ENCODE measurements around the gene ESR1. TPM values are rescaled to one million over a fixed set of nuclear protein-coding genes. Genes with fewer than 3 reads are reported as not detected.
"Not testable (repeated sequence)": the region's sequence is repeated elsewhere in the genome, so short reads cannot be mapped to it uniquely, and the experiment has no call there.

Gene ESR1
- total RNA-seq, 1 experiment from 2014 or later, result 4.1 TPM

GRCh38 chr6:151940307-151940706 is 132.8 kb downstream of the ESR1 start:
- Histone ChIP-seq H3K9me3 (ENCODE audit: low read length) (no peaks in the 10 kb centered on the region), H3K4me1 (ENCODE audit: low read length) (no peaks in the 10 kb centered on the region), H3K79me2 (ENCODE audit: low read length) (no peaks in the 10 kb centered on the region), H2AFZ (ENCODE audit: low read length) (no peak overlapping the region), H3K36me3 (ENCODE audit: insufficient read depth, low read length) (no peaks in the 10 kb centered on the region), H3K27ac (ENCODE audit: low read length) (no peak overlapping the region), H4K20me1 (ENCODE audit: insufficient read depth, low read depth, low read length) (no peaks in the 10 kb centered on the region), H3K27me3 (ENCODE audit: low read length) (no peaks in the 10 kb centered on the region), H3K4me2 (ENCODE audit: low read depth, low read length, poor library complexity, severe bottlenecking) (no peak overlapping the region), H3K9ac (ENCODE audit: low read length) (no peak overlapping the region), H3K9me2 (replicated peaks; ENCODE audit: insufficient read depth, low read length) (no peaks in the 10 kb centered on the region), H3K4me3 (ENCODE audit: low read length) (no peak overlapping the region)
- no peak for DNase-seq

- DNase-seq, result peak; percentile 79
Measured at GRCh38 chr6:151948002-151948743, 140.7 kb downstream of the ESR1 start.

GRCh38 chr6:151958332-151958731 is 150.8 kb downstream of the ESR1 start:
- H3K4me3 ChIP-seq (ENCODE audit: low read length), result no peak overlapping the region
- H3K79me2 ChIP-seq (ENCODE audit: low read length), result no peaks in the 10 kb centered on the region
- no peaks in the 10 kb centered on the region; the same call in 1 of the 2 replicates for H3K4me1 ChIP-seq (ENCODE audit: low read length)
- no peak overlapping the region for H2AFZ ChIP-seq (ENCODE audit: low read length)
- H3K27me3 ChIP-seq (ENCODE audit: low read length), result no peaks in the 10 kb centered on the region
- no peaks in the 10 kb centered on the region for H3K36me3 ChIP-seq (ENCODE audit: insufficient read depth, low read length)
- no peak overlapping the region for H3K27ac ChIP-seq (ENCODE audit: low read length)
- H3K9me3 ChIP-seq (ENCODE audit: low read length), result no peaks in the 10 kb centered on the region
- H3K9ac ChIP-seq (ENCODE audit: low read length), result no peak overlapping the region
- no peaks in the 10 kb centered on the region for H4K20me1 ChIP-seq (ENCODE audit: insufficient read depth, low read depth, low read length)
- no peak for DNase-seq
- H3K4me2 ChIP-seq (ENCODE audit: low read depth, low read length, poor library complexity, severe bottlenecking), result no peak overlapping the region
- H3K9me2 ChIP-seq (replicated peaks; ENCODE audit: insufficient read depth, low read length), result no peaks in the 10 kb centered on the region

More at GRCh38 chr6:151948002-151948743, 140.7 kb downstream of the ESR1 start:
- H2AFZ ChIP-seq (ENCODE audit: low read length), result peak overlapping the region; percentile 40
- no peaks in the 10 kb centered on the region for H4K20me1 ChIP-seq (ENCODE audit: insufficient read depth, low read depth, low read length)
- H3K79me2 ChIP-seq (ENCODE audit: low read length), result no peaks in the 10 kb centered on the region
- no peak overlapping the region for H3K27ac ChIP-seq (ENCODE audit: low read length)
- H3K9ac ChIP-seq (ENCODE audit: low read length), result no peak overlapping the region
- no peak overlapping the region for H3K4me3 ChIP-seq (ENCODE audit: low read length)
- H3K4me2 ChIP-seq (ENCODE audit: low read depth, low read length, poor library complexity, severe bottlenecking), result peak overlapping the region; percentile 32
- H3K9me2 ChIP-seq (replicated peaks; ENCODE audit: insufficient read depth, low read length), result no peaks in the 10 kb centered on the region
- no peaks in the 10 kb centered on the region for H3K9me3 ChIP-seq (ENCODE audit: low read length)
- H3K27me3 ChIP-seq (ENCODE audit: low read length), result no peaks in the 10 kb centered on the region
- no peaks in the 10 kb centered on the region for H3K36me3 ChIP-seq (ENCODE audit: insufficient read depth, low read length)
- peaks cover 13% of the 10 kb centered on the region for H3K4me1 ChIP-seq (ENCODE audit: low read length)

GRCh38 chr6:151959086-151959485 is 151.6 kb downstream of the ESR1 start:
- H2AFZ ChIP-seq (ENCODE audit: low read length), result no peak overlapping the region
- no peaks in the 10 kb centered on the region for H3K36me3 ChIP-seq (ENCODE audit: insufficient read depth, low read length)
- no peaks in the 10 kb centered on the region for H3K9me2 ChIP-seq (replicated peaks; ENCODE audit: insufficient read depth, low read length)
- H3K4me3 ChIP-seq (ENCODE audit: low read length), result no peak overlapping the region
- no peaks in the 10 kb centered on the region for H3K79me2 ChIP-seq (ENCODE audit: low read length)
- no peaks in the 10 kb centered on the region for H3K27me3 ChIP-seq (ENCODE audit: low read length)
- DNase-seq, result no peak
- H3K9me3 ChIP-seq (ENCODE audit: low read length), result no peaks in the 10 kb centered on the region
- H3K27ac ChIP-seq (ENCODE audit: low read length), result no peak overlapping the region
- H3K4me2 ChIP-seq (ENCODE audit: low read depth, low read length, poor library complexity, severe bottlenecking), result no peak overlapping the region
- no peaks in the 10 kb centered on the region; the same call in 1 of the 2 replicates for H3K4me1 ChIP-seq (ENCODE audit: low read length)
- no peaks in the 10 kb centered on the region for H4K20me1 ChIP-seq (ENCODE audit: insufficient read depth, low read depth, low read length)
- no peak overlapping the region for H3K9ac ChIP-seq (ENCODE audit: low read length)

GRCh38 chr6:151961809-151962208 is 154.3 kb downstream of the ESR1 start:
- no peaks in the 10 kb centered on the region for H3K79me2 ChIP-seq (ENCODE audit: low read length)
- no peak for DNase-seq
- no peaks in the 10 kb centered on the region; the same call in 1 of the 2 replicates for H3K4me1 ChIP-seq (ENCODE audit: low read length)
- H3K27ac ChIP-seq (ENCODE audit: low read length), result no peak overlapping the region
- no peak overlapping the region for H3K9ac ChIP-seq (ENCODE audit: low read length)
- H3K4me2 ChIP-seq (ENCODE audit: low read depth, low read length, poor library complexity, severe bottlenecking), result no peak overlapping the region
- no peaks in the 10 kb centered on the region for H4K20me1 ChIP-seq (ENCODE audit: insufficient read depth, low read depth, low read length)
- no peaks in the 10 kb centered on the region for H3K9me2 ChIP-seq (replicated peaks; ENCODE audit: insufficient read depth, low read length)
- H3K4me3 ChIP-seq (ENCODE audit: low read length), result no peak overlapping the region
- no peak overlapping the region for H2AFZ ChIP-seq (ENCODE audit: low read length)
- no peaks in the 10 kb centered on the region for H3K9me3 ChIP-seq (ENCODE audit: low read length)
- H3K36me3 ChIP-seq (ENCODE audit: insufficient read depth, low read length), result no peaks in the 10 kb centered on the region
- no peaks in the 10 kb centered on the region for H3K27me3 ChIP-seq (ENCODE audit: low read length)

GRCh38 chr6:151962246-151962846 is 154.9 kb downstream of the ESR1 start:
- no peaks in the 10 kb centered on the region for H3K9me3 ChIP-seq (ENCODE audit: low read length)
- H3K4me3 ChIP-seq (ENCODE audit: low read length), result no peak overlapping the region
- no peak overlapping the region for H3K27ac ChIP-seq (ENCODE audit: low read length)
- no peaks in the 10 kb centered on the region for H3K36me3 ChIP-seq (ENCODE audit: insufficient read depth, low read length)
- no peak overlapping the region for H3K4me2 ChIP-seq (ENCODE audit: low read depth, low read length, poor library complexity, severe bottlenecking)
- no peaks in the 10 kb centered on the region for H3K9me2 ChIP-seq (replicated peaks; ENCODE audit: insufficient read depth, low read length)
- H3K4me1 ChIP-seq (ENCODE audit: low read length), result no peaks in the 10 kb centered on the region; the same call in 1 of the 2 replicates
- H3K27me3 ChIP-seq (ENCODE audit: low read length), result no peaks in the 10 kb centered on the region
- no peaks in the 10 kb centered on the region for H3K79me2 ChIP-seq (ENCODE audit: low read length)
- no peak overlapping the region for H2AFZ ChIP-seq (ENCODE audit: low read length)
- H3K9ac ChIP-seq (ENCODE audit: low read length), result no peak overlapping the region
- no peaks in the 10 kb centered on the region for H4K20me1 ChIP-seq (ENCODE audit: insufficient read depth, low read depth, low read length)
- no peak for DNase-seq

GRCh38 chr6:151963001-151963400 is 155.5 kb downstream of the ESR1 start:
- Histone ChIP-seq H4K20me1 (ENCODE audit: insufficient read depth, low read depth, low read length) (no peaks in the 10 kb centered on the region), H3K79me2 (ENCODE audit: low read length) (no peaks in the 10 kb centered on the region), H3K27ac (ENCODE audit: low read length) (no peak overlapping the region), H3K4me1 (ENCODE audit: low read length) (no peaks in the 10 kb centered on the region; the same call in 1 of the 2 replicates), H3K9me3 (ENCODE audit: low read length) (no peaks in the 10 kb centered on the region), H3K36me3 (ENCODE audit: insufficient read depth, low read length) (no peaks in the 10 kb centered on the region), H3K4me3 (ENCODE audit: low read length) (no peak overlapping the region), H3K27me3 (ENCODE audit: low read length) (no peaks in the 10 kb centered on the region), H3K9ac (ENCODE audit: low read length) (no peak overlapping the region), H2AFZ (ENCODE audit: low read length) (no peak overlapping the region), H3K4me2 (ENCODE audit: low read depth, low read length, poor library complexity, severe bottlenecking) (no peak overlapping the region), H3K9me2 (replicated peaks; ENCODE audit: insufficient read depth, low read length) (no peaks in the 10 kb centered on the region)
- no peak for DNase-seq

- not testable (repeated sequence) for H3K36me3 ChIP-seq (ENCODE audit: insufficient read depth, low read length); H3K27ac ChIP-seq (ENCODE audit: low read length); H3K4me2 ChIP-seq (ENCODE audit: low read depth, low read length, poor library complexity, severe bottlenecking); H4K20me1 ChIP-seq (ENCODE audit: insufficient read depth, low read depth, low read length); H3K4me1 ChIP-seq (ENCODE audit: low read length); H3K79me2 ChIP-seq (ENCODE audit: low read length); H3K9me2 ChIP-seq (replicated peaks; ENCODE audit: insufficient read depth, low read length); H3K9me3 ChIP-seq (ENCODE audit: low read length); H2AFZ ChIP-seq (ENCODE audit: low read length); H3K27me3 ChIP-seq (ENCODE audit: low read length); H3K4me3 ChIP-seq (ENCODE audit: low read length); H3K9ac ChIP-seq (ENCODE audit: low read length); DNase-seq
Measured at GRCh38 chr6:151964412-151964811, 156.9 kb downstream of the ESR1 start.

Measured in Karpas-422 (cell line).